MCF 10A (cell line): ENCODE data around the gene OPN5. TPM values are rescaled to one million over a fixed set of nuclear protein-coding genes. Genes with fewer than 3 reads are reported as not detected.

Experiments
- BruUV-seq: library from RNA; stranded (reverse); fragments of 400-500 nt; replicated peaks from 2 replicates; lab custom pipeline; 2021; lab: Mats Ljungman, UMichigan
- CTCF ChIA-PET: fragments of 300-600 bp; sonication (Branson Sonifier 250); formaldehyde crosslinking; extraction: SDS; loops from one replicate; lab custom pipeline; 2021; ENCODE audit warnings: antibody characterized with exemption, inconsistent platforms; lab: Yijun Ruan, JAX
- POLR2A ChIA-PET: fragments of 300-600, 350-650 bp; sonication (Branson Sonifier 250); formaldehyde crosslinking; extraction: SDS; loops from one replicate; lab custom pipeline; 2020; ENCODE audit warnings: antibody characterized with exemption, inconsistent platforms; lab: Yijun Ruan, JAX
- DNase-seq: peaks from one replicate; pipeline ENCODE4 v3.0.0-alpha.2; 2018; ENCODE audit not compliant: unreplicated experiment
- H3K27ac Mint-ChIP-seq: one replicate; pipeline ENCODE4 v1.8.0; 2022; ENCODE audit warnings: mild to moderate bottlenecking, low read depth, mixed read lengths; ENCODE audit not compliant: unreplicated experiment
- H3K27me3 Mint-ChIP-seq: one replicate; pipeline ENCODE4 v1.8.0; 2022; ENCODE audit warnings: mixed read lengths; ENCODE audit not compliant: insufficient read depth, unreplicated experiment
- H3K36me3 Mint-ChIP-seq: one replicate; pipeline ENCODE4 v1.8.0; 2022; ENCODE audit warnings: mild to moderate bottlenecking, moderate library complexity, mixed read lengths; ENCODE audit not compliant: insufficient read depth, unreplicated experiment
- H3K4me1 Mint-ChIP-seq: one replicate; pipeline ENCODE4 v1.8.0; 2022; ENCODE audit warnings: mixed read lengths; ENCODE audit not compliant: insufficient read depth, unreplicated experiment
- H3K4me3 Mint-ChIP-seq: one replicate; pipeline ENCODE4 v1.8.0; 2022; ENCODE audit warnings: mild to moderate bottlenecking, moderate library complexity, mixed read lengths; ENCODE audit not compliant: unreplicated experiment
- H3K9me3 Mint-ChIP-seq: one replicate; pipeline ENCODE4 v1.8.0; 2022; ENCODE audit warnings: mixed read lengths; ENCODE audit not compliant: unreplicated experiment
- intact Hi-C: fragments of 100-400 bp; cut with micrococcal nuclease; formaldehyde crosslinking; loops from 2 replicates; pipeline ENCODE4 v1.14.1; 2022
- total RNA-seq: library from RNA; stranded (reverse); gene quantifications from 2 replicates; pipeline ENCODE4 v1.2.3, GENCODE V29; 2022
- TF ChIP-seq, protein P1 (sequence below): fragments of 200-600 bp; IDR thresholded peaks from one replicate; pipeline ENCODE4 v1.8.0; 2022; ENCODE audit warnings: antibody characterized with exemption, mild to moderate bottlenecking; ENCODE audit not compliant: unreplicated experiment

Gene OPN5
- total RNA-seq, 1 experiment from 2014 or later = not detected

DNA sequence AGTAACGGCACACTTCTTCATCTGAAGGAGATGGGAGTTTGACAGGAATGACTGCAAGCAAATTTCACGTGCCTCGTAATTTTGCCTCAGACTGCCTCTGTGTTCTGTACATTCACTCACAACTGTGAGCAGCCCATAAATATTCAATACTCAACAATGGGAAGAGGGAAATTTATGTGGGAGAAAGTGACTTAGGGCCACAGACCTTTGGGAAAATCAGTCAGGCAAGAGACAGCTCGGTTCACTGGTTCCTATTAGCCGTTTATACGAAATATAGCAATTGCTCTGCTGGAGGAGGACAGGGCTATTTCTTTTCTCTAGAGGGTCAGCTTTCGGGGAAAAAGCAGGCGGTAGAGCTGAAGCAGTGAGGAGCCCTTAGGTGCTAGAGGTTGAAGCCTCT lies 28.0 kb downstream of the OPN5 start:
- CTCF ChIA-PET = interaction anchor here (0.6 to 1.5 kb wide), 2 partner anchors 277 to 956 kb away, joined by 4 read pairs; no protein-coding TSS in a partner anchor
- no peaks in the 10 kb centered on the region for H3K4me1 Mint-ChIP-seq
- no peak overlapping the region for H3K4me3 Mint-ChIP-seq
- TF ChIP-seq, protein P1, sequence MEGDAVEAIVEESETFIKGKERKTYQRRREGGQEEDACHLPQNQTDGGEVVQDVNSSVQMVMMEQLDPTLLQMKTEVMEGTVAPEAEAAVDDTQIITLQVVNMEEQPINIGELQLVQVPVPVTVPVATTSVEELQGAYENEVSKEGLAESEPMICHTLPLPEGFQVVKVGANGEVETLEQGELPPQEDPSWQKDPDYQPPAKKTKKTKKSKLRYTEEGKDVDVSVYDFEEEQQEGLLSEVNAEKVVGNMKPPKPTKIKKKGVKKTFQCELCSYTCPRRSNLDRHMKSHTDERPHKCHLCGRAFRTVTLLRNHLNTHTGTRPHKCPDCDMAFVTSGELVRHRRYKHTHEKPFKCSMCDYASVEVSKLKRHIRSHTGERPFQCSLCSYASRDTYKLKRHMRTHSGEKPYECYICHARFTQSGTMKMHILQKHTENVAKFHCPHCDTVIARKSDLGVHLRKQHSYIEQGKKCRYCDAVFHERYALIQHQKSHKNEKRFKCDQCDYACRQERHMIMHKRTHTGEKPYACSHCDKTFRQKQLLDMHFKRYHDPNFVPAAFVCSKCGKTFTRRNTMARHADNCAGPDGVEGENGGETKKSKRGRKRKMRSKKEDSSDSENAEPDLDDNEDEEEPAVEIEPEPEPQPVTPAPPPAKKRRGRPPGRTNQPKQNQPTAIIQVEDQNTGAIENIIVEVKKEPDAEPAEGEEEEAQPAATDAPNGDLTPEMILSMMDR = no peak
- no peaks in the 10 kb centered on the region for H3K9me3 Mint-ChIP-seq
- H3K27ac Mint-ChIP-seq = no peak overlapping the region
- no TSS peak for BruUV-seq
- intact Hi-C loops = no loop called here
- no peaks in the 10 kb centered on the region for H3K36me3 Mint-ChIP-seq
- no peaks in the 10 kb centered on the region for H3K27me3 Mint-ChIP-seq
- POLR2A ChIA-PET = no interaction called here
- no peak for DNase-seq

DNA sequence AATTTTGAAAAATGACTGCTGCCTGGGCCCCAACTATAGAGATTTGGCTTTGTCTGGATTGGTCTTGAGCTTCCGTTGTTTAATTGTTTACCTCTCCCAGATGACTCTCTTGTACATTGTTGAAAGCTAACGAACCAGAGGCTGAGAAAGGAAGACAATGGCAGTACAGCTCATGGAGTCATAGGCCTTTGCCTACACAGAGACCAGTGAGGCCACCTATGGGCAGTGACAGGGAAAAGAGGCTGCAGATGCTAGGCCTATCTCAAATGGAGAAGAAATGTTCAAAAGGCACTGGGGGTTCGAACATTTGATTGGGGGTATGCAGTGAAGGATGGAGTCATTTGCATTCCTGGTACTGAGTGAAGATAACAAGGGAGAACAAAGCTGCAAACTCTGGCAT lies 29.1 kb downstream of the OPN5 start:
- POLR2A ChIA-PET = interaction anchor here (0.6 kb wide), 1 partner anchor 1645 kb away, joined by 3 read pairs; no protein-coding TSS in a partner anchor
- intact Hi-C loops = no loop called here
- TF ChIP-seq, protein P1 = no peak
- no peaks in the 10 kb centered on the region for H3K9me3 Mint-ChIP-seq
- H3K27me3 Mint-ChIP-seq = no peaks in the 10 kb centered on the region
- H3K4me3 Mint-ChIP-seq = no peak overlapping the region
- no peak for DNase-seq
- no peaks in the 10 kb centered on the region for H3K4me1 Mint-ChIP-seq
- CTCF ChIA-PET = interaction anchor here (0.5 to 1.5 kb wide), 2 partner anchors 450 to 955 kb away, joined by 3 to 4 read pairs; no protein-coding TSS in a partner anchor
- H3K36me3 Mint-ChIP-seq = no peaks in the 10 kb centered on the region
- BruUV-seq = no TSS peak
- H3K27ac Mint-ChIP-seq = no peak overlapping the region

DNA sequence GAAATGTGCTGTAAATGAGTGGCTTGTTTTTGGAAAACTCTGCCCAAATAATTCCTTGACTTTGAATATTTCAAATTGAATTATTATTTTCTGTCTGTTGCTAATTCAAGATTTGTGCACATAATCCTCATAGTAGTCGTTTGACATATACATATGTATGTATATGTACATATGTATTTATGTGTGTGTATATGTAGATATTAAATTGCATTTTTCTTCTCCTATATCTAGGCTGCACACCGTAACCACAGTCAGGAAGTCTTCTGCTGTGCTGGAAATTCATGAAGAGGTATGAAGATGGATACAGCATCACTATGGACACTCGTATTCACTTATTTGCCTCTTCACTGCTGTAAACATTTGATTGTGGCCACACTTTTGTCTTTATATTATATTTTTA lies 29.6 kb downstream of the OPN5 start:
- H3K27me3 Mint-ChIP-seq = no peaks in the 10 kb centered on the region
- H3K27ac Mint-ChIP-seq = no peak overlapping the region
- H3K4me3 Mint-ChIP-seq = no peak overlapping the region
- no peaks in the 10 kb centered on the region for H3K4me1 Mint-ChIP-seq
- intact Hi-C loops = no loop called here
- CTCF ChIA-PET = interaction anchor here (0.5 to 1.5 kb wide), 2 partner anchors 450 to 955 kb away, joined by 3 to 4 read pairs; no protein-coding TSS in a partner anchor
- TF ChIP-seq, protein P1 = no peak
- no TSS peak for BruUV-seq
- no peaks in the 10 kb centered on the region for H3K9me3 Mint-ChIP-seq
- POLR2A ChIA-PET = no interaction called here
- H3K36me3 Mint-ChIP-seq = no peaks in the 10 kb centered on the region
- no peak for DNase-seq

GRCh38 chr6:47817749-47818148 lies 35.9 kb downstream of the OPN5 start:
- CTCF ChIA-PET = no interaction called here
- no peak for DNase-seq
- Mint-ChIP-seq H3K36me3 (peaks cover 6% of the 10 kb centered on the region), H3K27ac (no peak overlapping the region), H3K27me3 (no peaks in the 10 kb centered on the region), H3K4me1 (no peaks in the 10 kb centered on the region), H3K9me3 (no peaks in the 10 kb centered on the region), H3K4me3 (no peak overlapping the region)
- TF ChIP-seq, protein P1 = no peak
- BruUV-seq = no TSS peak
- intact Hi-C loops = no loop called here
- POLR2A ChIA-PET = interaction anchor here (0.6 kb wide), 1 partner anchor 286 kb away, joined by 3 read pairs; no protein-coding TSS in a partner anchor
